Hindlimb muscle (tissue), 1 donor: ENCODE measurements around the gene SLC22A17. TPM values are rescaled to one million over a fixed set of nuclear protein-coding genes. Genes with fewer than 3 reads are reported as not detected.

Experiments used
- DNase-seq: peaks from one replicate; pipeline ENCODE4 v3.0.0-alpha.2; 2013
- polyA plus RNA-seq: library from polyadenylated mRNA; unstranded; fragments of 120-200 nt; gene quantifications from one replicate; pipeline ENCODE4 v1.2.1, GENCODE V29; 2013; ENCODE audit not compliant: insufficient read length

Gene SLC22A17
- polyA plus RNA-seq, 1 donor: 21.2 TPM

DNA sequence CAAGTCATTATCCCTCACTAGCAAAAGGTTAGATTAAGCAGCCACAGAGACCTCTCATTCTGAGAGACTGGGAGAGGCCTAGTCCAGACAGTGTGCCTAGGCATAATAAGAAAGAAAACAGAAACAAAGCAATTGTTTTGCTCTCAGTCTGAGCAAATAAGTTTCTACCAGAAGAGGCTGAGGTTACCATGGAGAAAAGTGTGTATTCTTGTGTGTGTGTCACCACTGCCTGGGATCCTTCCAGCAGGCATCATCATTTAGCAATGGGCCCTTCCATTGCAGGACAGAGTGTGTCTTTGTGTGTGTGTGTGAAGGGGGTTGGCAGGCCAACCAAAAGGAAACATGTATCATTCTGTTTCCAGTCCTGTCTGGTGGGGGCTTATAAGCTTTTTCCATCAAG lies 8.6 kb upstream of the SLC22A17 start:
- DNase-seq: no peak

- no peak for DNase-seq
These were observed 7.8 kb upstream of the SLC22A17 start for GRCh38 chr14:23360496-23360895.

- no peak for DNase-seq
These were observed 7.2 kb upstream of the SLC22A17 start for GRCh38 chr14:23359722-23360447.

DNA sequence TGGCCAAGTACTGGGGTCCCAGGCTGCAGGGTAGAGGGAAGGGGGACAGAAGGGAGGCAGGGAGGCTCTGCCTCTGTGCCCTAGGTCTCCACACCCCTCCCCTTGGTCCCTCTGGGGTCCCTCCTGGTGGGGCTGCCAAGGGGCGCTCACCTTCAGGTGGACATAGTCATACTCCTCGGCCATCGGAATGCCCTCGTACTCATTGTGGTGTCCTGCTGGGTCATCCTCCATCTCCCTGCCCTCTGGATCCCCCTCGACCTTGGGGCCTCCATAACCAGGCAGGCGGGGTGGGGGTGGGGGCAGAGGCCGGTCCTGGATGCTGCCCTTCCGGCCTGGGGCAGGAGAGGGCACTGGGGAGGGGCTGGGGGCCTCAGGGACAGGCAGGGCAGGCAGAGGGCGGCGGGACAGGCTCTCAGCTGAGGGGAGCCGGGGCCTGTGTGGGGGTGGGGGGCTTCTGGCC lies 6.5 kb upstream of the SLC22A17 start:
- DNase-seq: no peak

GRCh38 chr14:23358553-23359166 lies 6.0 kb upstream of the SLC22A17 start:
- DNase-seq: no peak

- no peak for DNase-seq
These were observed 5.4 kb upstream of the SLC22A17 start for GRCh38 chr14:23358042-23358441.

GRCh38 chr14:23357261-23357660 lies 4.6 kb upstream of the SLC22A17 start:
- DNase-seq: no peak

DNA sequence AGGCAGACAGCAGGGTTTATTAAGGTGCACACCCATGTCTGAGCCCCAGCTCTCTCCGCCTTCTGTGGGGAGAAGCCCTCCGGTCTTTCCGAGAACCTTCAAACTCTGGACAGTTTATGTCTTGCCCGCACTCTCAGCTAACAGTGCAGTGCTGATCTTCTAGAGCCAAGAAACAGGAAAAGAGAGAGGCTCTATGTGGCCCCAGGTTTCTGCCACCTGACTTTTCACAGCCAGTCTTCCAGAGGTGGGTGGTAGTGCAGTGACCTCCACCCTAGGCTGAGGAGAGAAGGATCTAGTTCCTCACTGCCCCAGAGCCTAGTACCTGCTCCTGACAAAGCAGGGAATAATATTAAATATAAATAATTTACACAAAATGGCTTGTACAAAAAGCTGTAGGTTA lies 4.0 kb upstream of the SLC22A17 start:
- DNase-seq: no peak

DNA sequence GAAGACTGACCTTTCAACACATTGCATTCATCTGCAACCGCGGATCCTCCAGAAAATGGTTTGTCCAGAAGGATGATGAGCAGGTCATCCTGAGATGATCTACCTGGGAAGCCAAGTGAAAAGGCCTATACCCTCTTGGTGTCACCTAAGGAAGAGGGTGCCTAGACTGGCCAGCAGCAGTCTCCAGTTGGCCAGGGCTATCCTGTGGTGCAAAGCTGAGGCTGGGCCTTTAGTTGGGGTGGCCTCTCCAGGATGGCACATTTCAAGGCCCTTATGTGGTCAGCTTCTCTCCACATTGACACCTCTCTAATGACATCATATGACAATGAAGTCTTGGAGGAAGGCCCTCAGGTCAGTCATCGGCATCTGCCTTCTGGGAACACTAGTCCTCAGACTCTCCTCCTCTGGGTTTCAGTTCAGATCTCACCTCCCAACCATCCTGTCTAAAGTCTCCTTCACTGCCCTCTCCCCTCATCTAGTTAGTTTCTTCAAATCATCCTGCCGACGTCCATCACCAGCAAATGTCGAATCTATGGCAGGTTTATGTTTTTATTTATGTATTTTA lies 3.3 kb upstream of the SLC22A17 start:
- DNase-seq: no peak

- no peak for DNase-seq
These were observed 2.3 kb upstream of the SLC22A17 start for GRCh38 chr14:23354990-23355389.

GRCh38 chr14:23353433-23353780 lies 720 bp upstream of the SLC22A17 start:
- DNase-seq: no peak

GRCh38 chr14:23351681-23352505 lies 794 bp downstream of the SLC22A17 start:
- DNase-seq: no peak

DNA sequence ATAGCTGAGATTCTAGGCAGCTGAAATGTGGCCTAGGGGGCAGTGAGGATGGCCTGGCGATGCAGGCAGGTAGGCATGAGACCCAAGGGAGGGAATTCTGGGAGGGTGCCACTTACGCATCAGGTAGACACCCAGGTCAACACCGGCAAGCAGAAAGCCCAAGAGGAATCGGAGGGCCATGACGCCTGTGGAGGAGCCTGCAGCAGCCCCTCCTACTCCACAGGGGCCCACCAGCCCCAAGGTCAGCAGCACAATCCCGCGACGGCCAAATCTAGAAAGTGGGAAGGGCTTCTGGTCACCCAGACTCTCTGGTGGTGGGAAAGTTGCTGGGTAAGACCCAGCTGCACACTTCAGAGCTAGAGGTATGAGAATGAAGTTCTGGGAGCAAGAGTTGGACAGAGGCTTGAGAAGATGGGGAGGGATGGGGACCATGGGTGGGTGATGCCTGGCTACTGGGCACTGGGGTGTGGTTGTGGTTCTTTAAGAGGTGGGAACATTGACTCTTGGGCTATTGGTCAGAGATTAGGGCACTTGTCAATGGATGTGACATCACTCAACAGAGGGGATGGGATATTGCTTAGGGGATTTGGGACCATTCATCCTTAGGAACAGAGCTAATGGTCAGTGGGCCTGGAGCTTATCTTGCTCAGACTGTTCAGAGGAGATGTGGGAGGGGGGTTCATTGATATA lies 3.4 kb downstream of the SLC22A17 start:
- DNase-seq: no peak

DNA sequence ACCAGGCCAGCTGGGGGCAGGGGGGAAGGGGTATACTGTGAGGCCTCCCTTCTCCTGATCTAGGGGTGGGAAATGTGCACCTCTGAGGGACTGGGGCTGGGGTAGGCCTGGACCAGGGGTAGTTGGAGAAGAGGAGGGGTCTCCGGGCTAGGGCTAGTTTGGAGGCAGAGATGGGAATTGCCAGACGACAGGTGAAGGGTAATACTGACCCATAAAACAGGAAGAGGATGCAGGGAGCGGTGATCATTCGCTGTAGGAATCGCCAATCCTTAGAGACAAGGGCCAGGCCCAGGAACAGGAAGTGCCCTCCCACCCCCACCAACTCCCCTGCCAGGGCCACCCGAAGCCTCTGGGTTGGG lies 4.4 kb downstream of the SLC22A17 start:
- DNase-seq: no peak

DNA sequence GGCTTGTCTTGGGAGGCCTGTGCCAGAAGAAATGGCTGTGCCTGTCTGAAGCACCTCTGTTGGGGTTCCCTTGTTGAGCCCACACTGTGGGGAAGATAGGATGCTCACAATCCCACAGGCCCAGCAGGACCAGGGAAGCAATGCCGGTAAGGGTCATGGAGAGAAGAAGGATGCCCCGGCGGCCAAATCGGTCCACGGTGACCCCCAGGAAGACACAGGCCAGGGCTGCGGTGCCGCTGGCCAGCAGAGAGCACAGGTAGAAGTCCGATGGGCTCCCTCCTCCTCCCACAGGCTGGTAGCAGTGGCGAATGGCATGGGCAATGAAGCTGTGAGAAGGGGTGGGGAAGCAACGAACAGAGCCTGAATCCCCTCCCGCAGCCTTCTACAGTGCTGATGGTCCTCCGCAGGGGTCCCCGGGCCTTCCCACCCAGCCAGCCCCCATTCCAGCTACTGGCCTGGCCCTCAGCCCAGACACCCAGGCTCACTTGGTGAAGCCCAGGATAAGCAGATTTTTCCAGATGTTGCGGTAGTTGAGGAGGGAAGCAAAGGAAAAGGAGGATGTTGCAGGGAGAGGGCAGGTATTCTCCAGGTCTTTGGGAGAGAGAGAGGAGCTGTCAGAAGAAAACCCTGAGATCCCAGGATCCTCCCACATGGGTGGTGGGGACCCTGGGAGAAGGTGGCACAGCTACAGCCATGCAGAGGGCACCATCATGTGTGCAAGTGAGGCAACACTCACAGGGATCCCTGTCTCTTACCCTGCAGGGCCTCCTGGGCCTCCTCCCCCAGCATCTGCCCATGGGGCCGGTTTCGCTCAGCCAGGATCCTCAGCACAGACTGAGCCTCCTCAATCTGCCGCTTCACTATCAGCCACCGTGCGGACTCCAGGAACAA lies 5.0 kb downstream of the SLC22A17 start:
- no peak for DNase-seq

- no peak for DNase-seq
These were observed 5.8 kb downstream of the SLC22A17 start for GRCh38 chr14:23346693-23347405.

DNA sequence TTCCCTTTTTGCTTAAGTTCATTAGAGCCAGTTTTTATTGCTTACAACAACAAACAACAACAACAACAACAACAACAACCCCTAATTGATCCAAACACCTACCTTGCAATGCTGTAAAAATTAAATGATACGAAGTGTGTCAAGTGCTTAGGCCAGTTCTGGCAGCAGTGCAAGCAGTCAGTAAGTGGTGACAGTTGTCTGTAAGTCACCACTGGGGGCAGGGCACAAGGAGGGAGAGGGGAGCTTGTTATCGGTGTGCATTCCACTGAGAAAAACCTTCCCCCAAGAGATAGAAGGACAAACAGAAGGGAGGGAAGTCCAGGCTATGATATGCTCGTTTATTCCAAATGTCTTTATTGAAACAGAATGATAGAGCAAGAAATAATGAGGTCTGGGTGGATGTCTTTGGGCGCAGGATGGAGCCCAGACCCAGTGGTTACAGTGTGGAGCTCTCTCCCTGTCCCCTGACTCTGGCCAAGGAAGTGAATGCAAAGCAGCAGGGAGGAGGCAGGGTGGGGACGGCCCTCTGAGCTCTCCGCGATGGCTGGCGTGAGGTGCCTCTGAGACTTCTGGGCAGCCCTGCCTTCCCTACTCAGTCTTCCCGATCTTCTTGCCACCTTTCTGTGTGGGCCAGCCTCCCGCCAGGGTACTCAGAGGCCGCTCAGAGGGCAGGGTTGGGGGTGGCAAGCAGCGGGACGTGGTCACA lies 6.5 kb downstream of the SLC22A17 start:
- DNase-seq: no peak

- no peak for DNase-seq
These were observed 8.2 kb downstream of the SLC22A17 start for GRCh38 chr14:23344481-23344880.

- DNase-seq: no peak
These were observed 13.0 kb downstream of the SLC22A17 start for GRCh38 chr14:23339506-23340268.

DNA sequence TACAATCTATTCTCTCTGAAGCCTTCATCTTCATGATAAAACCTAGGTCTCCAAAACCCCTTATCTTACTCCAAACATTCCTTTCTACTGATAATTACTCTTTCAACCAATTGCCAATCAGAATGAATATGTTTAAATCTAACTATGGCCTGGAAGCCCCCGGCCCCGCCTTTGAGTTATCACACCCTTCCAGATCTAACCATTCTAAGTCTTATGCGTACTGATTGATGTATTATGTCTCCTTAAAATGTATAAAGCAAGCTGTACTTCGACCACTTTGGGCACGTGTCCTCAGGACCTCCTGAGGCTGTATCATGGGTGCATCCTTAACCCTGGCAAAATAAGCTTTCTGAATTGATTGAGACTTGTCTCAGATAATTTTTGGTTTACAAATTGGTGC lies 17.1 kb downstream of the SLC22A17 start:
- no peak for DNase-seq
